H9 (cell line): ENCODE results near the gene CCDC63. TPM values are rescaled to one million over a fixed set of nuclear protein-coding genes. Genes with fewer than 3 reads are reported as not detected.

Source experiments
- DNase-seq: peaks from one replicate; pipeline ENCODE4 v3.0.0-alpha.2; 2017
- H2AFZ ChIP-seq: one replicate; pipeline ENCODE4 v1.6.1; 2013; ENCODE audit warnings: mild to moderate bottlenecking, low read length, control low read depth, moderate library complexity
- H2AK5ac ChIP-seq: 2 replicates; pipeline ENCODE4 v1.6.1; 2013; ENCODE audit warnings: low read length, control low read depth, mixed read lengths; ENCODE audit not compliant: insufficient read length
- H2BK120ac ChIP-seq: one replicate; pipeline ENCODE4 v1.6.1; 2013; ENCODE audit warnings: low read depth, mild to moderate bottlenecking, low read length, control low read depth, inconsistent platforms; ENCODE audit not compliant: poor library complexity, severe bottlenecking
- H2BK12ac ChIP-seq: 2 replicates; pipeline ENCODE4 v1.6.1; 2013; ENCODE audit warnings: low read length, control low read depth, mixed read lengths, low read depth; ENCODE audit not compliant: insufficient read length
- H2BK15ac ChIP-seq: 2 replicates; pipeline ENCODE4 v1.6.1; 2013; ENCODE audit warnings: low read depth, low read length, control low read depth
- H2BK20ac ChIP-seq: one replicate; pipeline ENCODE4 v1.6.1; 2013; ENCODE audit warnings: low read depth, mild to moderate bottlenecking, low read length, control low read depth, inconsistent platforms; ENCODE audit not compliant: poor library complexity, severe bottlenecking
- H2BK5ac ChIP-seq: 2 replicates; pipeline ENCODE4 v1.6.1; 2013; ENCODE audit warnings: low read length, control low read depth, mixed read lengths; ENCODE audit not compliant: insufficient read length
- H3K14ac ChIP-seq: 2 replicates; pipeline ENCODE4 v1.6.1; 2013; ENCODE audit warnings: low read length, control low read depth; ENCODE audit not compliant: insufficient read depth
- H3K18ac ChIP-seq: 2 replicates; pipeline ENCODE4 v1.6.1; 2013; ENCODE audit warnings: low read depth, mild to moderate bottlenecking, mixed read lengths, low read length, control low read depth; ENCODE audit not compliant: insufficient read length
- H3K23ac ChIP-seq: 2 replicates; pipeline ENCODE4 v1.6.1; 2013; ENCODE audit warnings: low read length, control low read depth, mixed read lengths, low read depth; ENCODE audit not compliant: insufficient read length
- H3K23me2 ChIP-seq: 2 replicates; pipeline ENCODE4 v1.6.1; 2013; ENCODE audit warnings: low read depth, mild to moderate bottlenecking, mixed read lengths, low read length, control low read depth; ENCODE audit not compliant: insufficient read length, poor library complexity, severe bottlenecking
- H3K27ac ChIP-seq: 2 replicates; pipeline ENCODE4 v1.5.1; 2013; ENCODE audit warnings: low read length, control low read depth, mixed read lengths, low read depth; ENCODE audit not compliant: insufficient read length
- H3K27me3 ChIP-seq: 2 replicates; pipeline ENCODE4 v1.6.1; 2013; ENCODE audit warnings: low read length, control low read depth, inconsistent platforms; ENCODE audit not compliant: insufficient read depth
- H3K4ac ChIP-seq: 2 replicates; pipeline ENCODE4 v1.6.1; 2013; ENCODE audit warnings: low read depth, mild to moderate bottlenecking, control low read depth, inconsistent platforms, low read length, moderate library complexity
- H3K4me1 ChIP-seq: 2 replicates; pipeline ENCODE4 v1.6.1; 2013; ENCODE audit warnings: low read length, control low read depth, inconsistent platforms; ENCODE audit not compliant: insufficient read depth
- H3K4me2 ChIP-seq: 2 replicates; pipeline ENCODE4 v1.6.1; 2013; ENCODE audit warnings: low read length, control low read depth, mixed read lengths; ENCODE audit not compliant: insufficient read length, insufficient read depth
- H3K56ac ChIP-seq: 2 replicates; pipeline ENCODE4 v1.6.1; 2013; ENCODE audit warnings: low read depth, mild to moderate bottlenecking, mixed read lengths, low read length, control low read depth; ENCODE audit not compliant: insufficient read length
- H3K79me1 ChIP-seq: 2 replicates; pipeline ENCODE4 v1.6.1; 2013; ENCODE audit warnings: low read depth, mild to moderate bottlenecking, moderate library complexity, low read length, control low read depth, inconsistent platforms; ENCODE audit not compliant: insufficient read depth, poor library complexity, severe bottlenecking
- H3K79me2 ChIP-seq: 2 replicates; pipeline ENCODE4 v1.6.1; 2013; ENCODE audit warnings: low read length, control low read depth, inconsistent platforms; ENCODE audit not compliant: insufficient read depth
- H3K9ac ChIP-seq: 2 replicates; pipeline ENCODE4 v1.6.1; 2013; ENCODE audit warnings: low read length, control low read depth, mixed read lengths; ENCODE audit not compliant: insufficient read length; ENCODE audit errors: extremely low read depth
- H3K9me3 ChIP-seq: one replicate; pipeline ENCODE4 v1.6.1; 2013; ENCODE audit warnings: low read depth, low read length, inconsistent platforms; ENCODE audit not compliant: control insufficient read depth
- H3T11ph ChIP-seq: one replicate; pipeline ENCODE4 v1.6.1; 2013; ENCODE audit warnings: mild to moderate bottlenecking, low read length, control low read depth, inconsistent platforms
- H4K20me1 ChIP-seq: one replicate; pipeline ENCODE4 v1.6.1; 2013; ENCODE audit not compliant: control insufficient read depth, insufficient read length, insufficient read depth
- H4K5ac ChIP-seq: 2 replicates; pipeline ENCODE4 v1.6.1; 2013; ENCODE audit warnings: low read depth, mild to moderate bottlenecking, mixed read lengths, low read length, control low read depth; ENCODE audit not compliant: insufficient read length
- H4K8ac ChIP-seq: replicated peaks from 2 replicates; pipeline ENCODE4 v1.6.1; 2013; ENCODE audit warnings: low read length, control low read depth, mixed read lengths, low read depth; ENCODE audit not compliant: insufficient read length
- H4K91ac ChIP-seq: 2 replicates; pipeline ENCODE4 v1.6.1; 2013; ENCODE audit warnings: low read depth, mild to moderate bottlenecking, moderate library complexity, mixed read lengths, low read length, control low read depth; ENCODE audit not compliant: insufficient read length
- H3K27ac Mint-ChIP-seq, 3 experiments: 2 replicates in 2 of 3; 3 replicates in 1 of 3; pipeline ENCODE4 v1.8.0; 2020 to 2021; ENCODE audit warnings: mixed read lengths in 3 of 3, mild to moderate bottlenecking in 1 of 3, moderate library complexity in 1 of 3
- H3K27me3 Mint-ChIP-seq: 2 replicates; pipeline ENCODE4 v1.8.0; 2021; ENCODE audit warnings: low read depth, mild to moderate bottlenecking, moderate library complexity, mixed read lengths
- H3K36me3 Mint-ChIP-seq, 3 experiments: 2 replicates in 2 of 3; 3 replicates in 1 of 3; pipeline ENCODE4 v1.8.0; 2020 to 2021; ENCODE audit warnings: low read depth in 3 of 3, mixed read lengths in 3 of 3; ENCODE audit not compliant: insufficient read depth in 1 of 3
- H3K4me1 Mint-ChIP-seq, 2 experiments: 2 replicates each; pipeline ENCODE4 v1.8.0; 2020; ENCODE audit warnings: mixed read lengths in 2 of 2
- H3K4me3 Mint-ChIP-seq, 2 experiments: 2 replicates in 1 of 2; 3 replicates in 1 of 2; pipeline ENCODE4 v1.8.0; 2020 to 2021; ENCODE audit warnings: mild to moderate bottlenecking in 2 of 2, mixed read lengths in 2 of 2, moderate library complexity in 1 of 2
- H3K9me3 Mint-ChIP-seq, 2 experiments: 2 replicates in 1 of 2; 3 replicates in 1 of 2; pipeline ENCODE4 v1.8.0; 2020; ENCODE audit warnings: mild to moderate bottlenecking in 2 of 2, mixed read lengths in 2 of 2, moderate library complexity in 1 of 2
- WGBS: extraction: QIAGEN DNeasy Blood & Tissue Kit; methylation state at CpG from one replicate; pipeline ENCODE4 v1.1.7; 2013; ENCODE audit warnings: missing lambda C conversion rate, low lambda C conversion rate, mixed read lengths; ENCODE audit not compliant: insufficient read length; ENCODE audit errors: extremely low coverage; 5-methylcytosine and 5-hydroxymethylcytosine counted together
- total RNA-seq: library from RNA; stranded (reverse); gene quantifications from 2 replicates; pipeline ENCODE4 v1.2.1, GENCODE V29; 2021
- TF ChIP-seq, protein P1 (sequence below): fragments of 200-600 bp; sonication (generic); conservative IDR thresholded peaks from 3 replicates; pipeline ENCODE4 v1.8.0; 2021; ENCODE audit warnings: antibody characterized with exemption, mild to moderate bottlenecking

CCDC63 gene
- total RNA-seq, 1 experiment from 2014 or later: 0.77 TPM

DNA sequence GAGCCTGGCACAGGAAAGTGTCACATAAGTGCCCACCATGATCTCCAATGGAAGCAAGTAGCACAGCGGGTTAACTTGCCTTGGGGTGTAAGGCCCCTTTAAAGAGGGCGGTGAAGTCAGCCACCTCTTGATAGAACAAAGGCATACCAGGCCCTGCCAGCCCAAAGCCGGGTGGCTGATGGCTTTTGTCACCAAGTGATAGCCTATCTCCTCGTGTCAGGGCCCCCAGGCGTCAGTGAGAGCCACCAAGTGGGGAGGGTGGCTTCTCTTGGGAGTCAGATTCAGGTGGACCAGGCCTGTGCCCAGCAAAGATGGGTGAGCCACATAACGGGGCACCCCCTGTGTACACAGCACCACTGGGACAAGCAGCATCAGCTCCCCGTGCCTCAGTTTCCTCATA lies 81.9 kb downstream of the CCDC63 start:
- Histone ChIP-seq H3K9ac (no peak overlapping the region), H2BK20ac (no peak overlapping the region), H2BK5ac (no peak overlapping the region), H3K79me1 (no peaks in the 10 kb centered on the region), H3K9me3 (no peaks in the 10 kb centered on the region), H2BK12ac (no peak overlapping the region), H2AK5ac (no peak overlapping the region), H3K79me2 (no peaks in the 10 kb centered on the region), H3K4me1 (0 out of 2 replicates have a peak, but pooled peaks cover 1% of the 10 kb centered on the region), H3K14ac (no peak overlapping the region), H3K23me2 (no peaks in the 10 kb centered on the region), H2BK15ac (no peak overlapping the region), H3K4ac (no peak overlapping the region), H4K8ac (no peak overlapping the region), H3K27ac (no peak overlapping the region), H3K4me2 (no peak overlapping the region), H3K27me3 (no peaks in the 10 kb centered on the region), H2AFZ (no peak overlapping the region), H4K20me1 (no peaks in the 10 kb centered on the region), H3T11ph (no peak overlapping the region), H4K5ac (no peak overlapping the region), H3K23ac (no peak overlapping the region), H3K18ac (no peak overlapping the region), H3K56ac (no peak overlapping the region), H2BK120ac (no peak overlapping the region), H4K91ac (no peak overlapping the region)
- Mint-ChIP-seq H3K27ac (no peak overlapping the region), H3K36me3 (no peaks in the 10 kb centered on the region), H3K4me1 (peaks cover 19 to 23% of the 10 kb centered on the region in 2 experiments), H3K4me3 (no peak overlapping the region), H3K9me3 (no peaks in the 10 kb centered on the region), H3K27me3 (peaks cover 2% of the 10 kb centered on the region; the same call in 1 of the 2 replicates)
- TF ChIP-seq, protein P1, sequence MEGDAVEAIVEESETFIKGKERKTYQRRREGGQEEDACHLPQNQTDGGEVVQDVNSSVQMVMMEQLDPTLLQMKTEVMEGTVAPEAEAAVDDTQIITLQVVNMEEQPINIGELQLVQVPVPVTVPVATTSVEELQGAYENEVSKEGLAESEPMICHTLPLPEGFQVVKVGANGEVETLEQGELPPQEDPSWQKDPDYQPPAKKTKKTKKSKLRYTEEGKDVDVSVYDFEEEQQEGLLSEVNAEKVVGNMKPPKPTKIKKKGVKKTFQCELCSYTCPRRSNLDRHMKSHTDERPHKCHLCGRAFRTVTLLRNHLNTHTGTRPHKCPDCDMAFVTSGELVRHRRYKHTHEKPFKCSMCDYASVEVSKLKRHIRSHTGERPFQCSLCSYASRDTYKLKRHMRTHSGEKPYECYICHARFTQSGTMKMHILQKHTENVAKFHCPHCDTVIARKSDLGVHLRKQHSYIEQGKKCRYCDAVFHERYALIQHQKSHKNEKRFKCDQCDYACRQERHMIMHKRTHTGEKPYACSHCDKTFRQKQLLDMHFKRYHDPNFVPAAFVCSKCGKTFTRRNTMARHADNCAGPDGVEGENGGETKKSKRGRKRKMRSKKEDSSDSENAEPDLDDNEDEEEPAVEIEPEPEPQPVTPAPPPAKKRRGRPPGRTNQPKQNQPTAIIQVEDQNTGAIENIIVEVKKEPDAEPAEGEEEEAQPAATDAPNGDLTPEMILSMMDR: no peak
- WGBS: no CpG with 5 or more reads among the region's 7 CpGs
- DNase-seq: peak; percentile 30
